ENCODE results near the gene MED10.

MED10 gene

DNA sequence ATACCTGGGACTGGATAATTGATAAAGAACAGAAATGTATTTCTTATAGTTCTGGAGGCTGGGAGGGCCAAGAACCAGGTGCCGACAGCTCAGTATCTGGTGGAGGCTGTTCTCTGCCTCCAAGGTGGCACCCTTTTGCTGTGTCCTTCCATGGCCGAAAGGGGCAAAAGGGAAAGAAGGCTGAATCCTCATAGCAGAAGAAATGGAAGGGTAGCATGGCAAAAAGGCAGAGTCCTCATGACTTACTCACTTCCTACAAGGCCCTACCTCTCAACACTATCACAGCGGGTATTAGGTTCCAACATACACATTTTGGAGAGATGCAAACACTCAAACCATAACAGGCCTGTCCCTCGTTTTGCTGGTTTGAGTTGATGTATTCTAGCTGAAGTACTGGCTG is 25.1 kb upstream of the MED10 start:
- no peak overlapping the region for H3K4me3 ChIP-seq (ENCODE audit: low read length in 2 of 2)
- no CpG with 5 or more reads among the region's 4 CpGs for WGBS, 2 donors (ENCODE audit: extremely low coverage in 2 of 2, insufficient read length in 2 of 2, insufficient replicate concordance in 1 of 2)

GRCh38 chr5:6402939-6403338 is 24.6 kb upstream of the MED10 start:
- no peak overlapping the region for H2BK5ac ChIP-seq (ENCODE audit: low read length)
- no CpG with 5 or more reads among the region's 6 CpGs for WGBS, 2 donors (ENCODE audit: extremely low coverage in 2 of 2, insufficient read length in 2 of 2, insufficient replicate concordance in 1 of 2)
- H3K23ac ChIP-seq (ENCODE audit: low read depth, low read length, poor library complexity): no peak overlapping the region
- DNase-seq (ENCODE audit: low spot score): no peak
- no peak overlapping the region for H4K91ac ChIP-seq (ENCODE audit: low read depth, low read length, poor library complexity)
- H3K36me3 ChIP-seq (replicated peaks in 1 of 2; ENCODE audit: control insufficient read depth in 2 of 2, insufficient read depth in 2 of 2, low read length in 2 of 2): no peaks in the 10 kb centered on the region
- H3K9me3 ChIP-seq (replicated peaks in 1 of 2; ENCODE audit: control insufficient read depth in 2 of 2, insufficient read depth in 1 of 2, low read depth in 1 of 2, low read length in 2 of 2): no peaks in the 10 kb centered on the region
- no peak overlapping the region for H3K9ac ChIP-seq (ENCODE audit: low read depth, low read length, poor library complexity)
- no peak overlapping the region for H2AK5ac ChIP-seq (ENCODE audit: low read depth, low read length)
- no peak overlapping the region for H3K14ac ChIP-seq (ENCODE audit: low read length)
- no peak overlapping the region for H4K8ac ChIP-seq (ENCODE audit: low read depth, low read length)
- no peak overlapping the region for H3K4me2 ChIP-seq (ENCODE audit: insufficient read depth, low read length, poor library complexity, severe bottlenecking)
- no peak overlapping the region for H3K27ac ChIP-seq (replicated peaks; ENCODE audit: low read length)
- no peak overlapping the region for H2AFZ ChIP-seq (ENCODE audit: low read length)
- H3K18ac ChIP-seq (ENCODE audit: low read length): no peak overlapping the region
- no peak overlapping the region for H2BK120ac ChIP-seq (ENCODE audit: low read depth, low read length)
- no peaks in the 10 kb centered on the region for H3K79me1 ChIP-seq (ENCODE audit: low read depth, low read length)
- peaks cover 0 to 37% (median 0%) of the 10 kb centered on the region in 3 experiments for H3K27me3 ChIP-seq (ENCODE audit: control insufficient read depth in 3 of 3, insufficient read depth in 3 of 3, low read depth in 1 of 3, low read length in 3 of 3)
- H3K4me3 ChIP-seq (ENCODE audit: low read length in 2 of 2): no peak overlapping the region
- H3K4me1 ChIP-seq (ENCODE audit: control insufficient read depth in 2 of 2, insufficient read depth in 1 of 2, low read depth in 1 of 2, low read length in 2 of 2): peaks cover 0 to 4% of the 10 kb centered on the region in 2 donors
- H2BK12ac ChIP-seq (ENCODE audit: low read length): no peak overlapping the region
- H3K4ac ChIP-seq (ENCODE audit: low read length): no peak overlapping the region
- H2BK15ac ChIP-seq (ENCODE audit: low read length): no peak overlapping the region

More for the DNA sequence above, 25.1 kb upstream of the MED10 start:
- Histone ChIP-seq H2BK15ac (ENCODE audit: low read length) (no peak overlapping the region), H3K27me3 (ENCODE audit: control insufficient read depth in 3 of 3, insufficient read depth in 3 of 3, low read depth in 1 of 3, low read length in 3 of 3) (peaks cover 0 to 41% (median 0%) of the 10 kb centered on the region in 3 experiments), H2BK120ac (ENCODE audit: low read depth, low read length) (no peak overlapping the region), H3K79me1 (ENCODE audit: low read depth, low read length) (no peaks in the 10 kb centered on the region), H3K18ac (ENCODE audit: low read length) (no peak overlapping the region), H3K27ac (replicated peaks; ENCODE audit: low read length) (no peak overlapping the region), H3K36me3 (replicated peaks in 1 of 2; ENCODE audit: control insufficient read depth in 2 of 2, insufficient read depth in 2 of 2, low read length in 2 of 2) (no peaks in the 10 kb centered on the region), H3K4me1 (ENCODE audit: control insufficient read depth in 2 of 2, insufficient read depth in 1 of 2, low read depth in 1 of 2, low read length in 2 of 2) (peaks cover 0 to 4% of the 10 kb centered on the region in 2 donors), H4K91ac (ENCODE audit: low read depth, low read length, poor library complexity) (no peak overlapping the region), H2BK5ac (ENCODE audit: low read length) (no peak overlapping the region), H2AFZ (ENCODE audit: low read length) (no peak overlapping the region), H3K14ac (ENCODE audit: low read length) (no peak overlapping the region), H3K4me2 (ENCODE audit: insufficient read depth, low read length, poor library complexity, severe bottlenecking) (no peak overlapping the region), H3K9me3 (replicated peaks in 1 of 2; ENCODE audit: control insufficient read depth in 2 of 2, insufficient read depth in 1 of 2, low read depth in 1 of 2, low read length in 2 of 2) (no peaks in the 10 kb centered on the region), H3K4ac (ENCODE audit: low read length) (no peak overlapping the region), H2BK12ac (ENCODE audit: low read length) (no peak overlapping the region), H4K8ac (ENCODE audit: low read depth, low read length) (no peak overlapping the region), H3K9ac (ENCODE audit: low read depth, low read length, poor library complexity) (peak overlapping the region; percentile 12), H2AK5ac (ENCODE audit: low read depth, low read length) (no peak overlapping the region), H3K23ac (ENCODE audit: low read depth, low read length, poor library complexity) (no peak overlapping the region)
- DNase-seq (ENCODE audit: low spot score): no peak

GRCh38 chr5:6401410-6401809 is 23.1 kb upstream of the MED10 start:
- no peak overlapping the region for H2BK12ac ChIP-seq (ENCODE audit: low read length)

DNA sequence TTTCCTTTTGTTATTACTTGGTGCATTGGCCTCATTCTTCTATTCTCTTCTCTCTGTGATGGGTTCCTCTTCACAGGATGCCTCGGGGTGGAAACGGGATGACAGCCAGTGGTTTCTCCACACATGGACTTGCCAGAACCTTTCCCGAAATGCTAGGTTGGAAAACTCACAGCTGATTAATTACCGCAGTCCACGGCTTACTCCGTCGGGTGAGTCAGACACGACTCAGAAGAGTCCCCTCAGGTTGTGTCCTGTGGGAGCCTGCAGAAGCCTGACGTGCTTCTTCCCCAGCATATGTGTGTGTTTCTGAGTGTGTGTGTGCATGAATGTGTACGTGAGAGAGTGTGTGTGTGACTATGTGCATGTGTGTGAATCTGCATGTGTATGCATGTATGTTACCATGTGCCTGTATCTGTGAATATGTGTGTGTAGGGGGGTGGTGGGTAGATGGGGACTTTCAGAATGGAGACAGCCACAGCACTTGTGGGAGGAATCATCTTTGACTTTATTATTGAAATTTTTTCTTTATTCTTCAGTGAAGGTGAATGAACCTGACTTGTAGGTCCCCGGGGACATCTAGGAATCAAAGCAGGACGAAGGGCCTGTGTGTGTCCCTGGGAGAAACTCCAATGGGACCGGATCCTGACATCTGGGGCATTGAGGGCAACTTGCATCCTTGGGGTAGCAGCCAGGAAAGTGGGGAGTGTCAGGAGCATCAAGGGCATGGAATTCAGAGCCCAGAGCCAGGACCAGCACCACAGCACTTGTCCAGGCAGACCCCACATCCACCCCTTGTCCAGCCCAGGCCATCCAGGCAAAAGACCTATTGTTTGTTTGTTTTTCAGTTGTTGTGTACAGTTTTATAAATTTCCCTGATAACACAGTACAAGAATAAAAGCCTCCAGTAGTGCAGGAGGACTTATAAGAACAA is 21.9 kb upstream of the MED10 start:
- Histone ChIP-seq H2AFZ (ENCODE audit: low read length) (no peak overlapping the region), H2BK15ac (ENCODE audit: low read length) (no peak overlapping the region), H3K9ac (ENCODE audit: low read depth, low read length, poor library complexity) (no peak overlapping the region), H3K79me1 (ENCODE audit: low read depth, low read length) (no peaks in the 10 kb centered on the region), H3K4me3 (ENCODE audit: low read length in 2 of 2) (no peak overlapping the region), H3K23ac (ENCODE audit: low read depth, low read length, poor library complexity) (peak overlapping the region; percentile 71), H2AK5ac (ENCODE audit: low read depth, low read length) (no peak overlapping the region), H3K27me3 (ENCODE audit: control insufficient read depth in 3 of 3, insufficient read depth in 3 of 3, low read depth in 1 of 3, low read length in 3 of 3) (peaks cover 0 to 38% (median 0%) of the 10 kb centered on the region in 3 experiments), H3K27ac (replicated peaks; ENCODE audit: low read length) (no peak overlapping the region), H3K4me2 (ENCODE audit: insufficient read depth, low read length, poor library complexity, severe bottlenecking) (no peak overlapping the region), H4K8ac (ENCODE audit: low read depth, low read length) (no peak overlapping the region), H3K4me1 (ENCODE audit: control insufficient read depth in 2 of 2, insufficient read depth in 1 of 2, low read depth in 1 of 2, low read length in 2 of 2) (peaks cover 0 to 1% of the 10 kb centered on the region in 2 donors), H4K91ac (ENCODE audit: low read depth, low read length, poor library complexity) (no peak overlapping the region), H2BK5ac (ENCODE audit: low read length) (no peak overlapping the region), H2BK120ac (ENCODE audit: low read depth, low read length) (no peak overlapping the region), H3K14ac (ENCODE audit: low read length) (no peak overlapping the region), H3K36me3 (replicated peaks in 1 of 2; ENCODE audit: control insufficient read depth in 2 of 2, insufficient read depth in 2 of 2, low read length in 2 of 2) (no peaks in the 10 kb centered on the region), H3K4ac (ENCODE audit: low read length) (no peak overlapping the region), H2BK12ac (ENCODE audit: low read length) (no peak overlapping the region), H3K18ac (ENCODE audit: low read length) (no peak overlapping the region), H3K9me3 (replicated peaks in 1 of 2; ENCODE audit: control insufficient read depth in 2 of 2, insufficient read depth in 1 of 2, low read depth in 1 of 2, low read length in 2 of 2) (no peaks in the 10 kb centered on the region)
- no peak for DNase-seq (ENCODE audit: low spot score)
- no CpG with 5 or more reads among the region's 13 CpGs for WGBS, 2 donors (ENCODE audit: extremely low coverage in 2 of 2, insufficient read length in 2 of 2, insufficient replicate concordance in 1 of 2)

More at GRCh38 chr5:6401410-6401809, 23.1 kb upstream of the MED10 start:
- Histone ChIP-seq H2BK120ac (ENCODE audit: low read depth, low read length) (no peak overlapping the region), H3K4me3 (ENCODE audit: low read length in 2 of 2) (no peak overlapping the region), H2AFZ (ENCODE audit: low read length) (no peak overlapping the region), H3K36me3 (replicated peaks in 1 of 2; ENCODE audit: control insufficient read depth in 2 of 2, insufficient read depth in 2 of 2, low read length in 2 of 2) (no peaks in the 10 kb centered on the region), H3K14ac (ENCODE audit: low read length) (no peak overlapping the region), H3K27me3 (ENCODE audit: control insufficient read depth in 3 of 3, insufficient read depth in 3 of 3, low read depth in 1 of 3, low read length in 3 of 3) (peaks cover 0 to 36% (median 0%) of the 10 kb centered on the region in 3 experiments), H3K9ac (ENCODE audit: low read depth, low read length, poor library complexity) (no peak overlapping the region), H3K27ac (replicated peaks; ENCODE audit: low read length) (no peak overlapping the region), H3K4ac (ENCODE audit: low read length) (no peak overlapping the region), H4K91ac (ENCODE audit: low read depth, low read length, poor library complexity) (no peak overlapping the region), H2AK5ac (ENCODE audit: low read depth, low read length) (no peak overlapping the region), H3K79me1 (ENCODE audit: low read depth, low read length) (no peaks in the 10 kb centered on the region), H3K23ac (ENCODE audit: low read depth, low read length, poor library complexity) (no peak overlapping the region), H3K4me1 (ENCODE audit: control insufficient read depth in 2 of 2, insufficient read depth in 1 of 2, low read depth in 1 of 2, low read length in 2 of 2) (peaks cover 0 to 1% of the 10 kb centered on the region in 2 donors), H3K9me3 (replicated peaks in 1 of 2; ENCODE audit: control insufficient read depth in 2 of 2, insufficient read depth in 1 of 2, low read depth in 1 of 2, low read length in 2 of 2) (no peaks in the 10 kb centered on the region), H2BK15ac (ENCODE audit: low read length) (no peak overlapping the region), H3K18ac (ENCODE audit: low read length) (no peak overlapping the region), H2BK5ac (ENCODE audit: low read length) (no peak overlapping the region), H4K8ac (ENCODE audit: low read depth, low read length) (no peak overlapping the region), H3K4me2 (ENCODE audit: insufficient read depth, low read length, poor library complexity, severe bottlenecking) (no peak overlapping the region)
- no peak for DNase-seq (ENCODE audit: low spot score)
- WGBS, 2 donors (ENCODE audit: extremely low coverage in 2 of 2, insufficient read length in 2 of 2, insufficient replicate concordance in 1 of 2): no CpG with 5 or more reads among the region's 2 CpGs
